HL-60/S4 (cell line): ENCODE measurements around the gene PCCA.
"Not testable (repeated sequence)": the region's sequence is repeated elsewhere in the genome, so short reads cannot be mapped to it uniquely, and the experiment has no call there.

ENCODE experiments used
- in situ Hi-C: fragments of 300-500 bp; cut with MboI; formaldehyde crosslinking; loops from 2 replicates; pipeline ENCODE4 v1.14.3; 2022; ENCODE audit warnings: low sequenced_read_pairs

Gene PCCA

GRCh38 chr13:100088644-100089464, at the start of gene PCCA:
PCCA (plus strand) TSS chr13:100089093; CDS start chr13:100089121, 28 bp downstream.
- in situ Hi-C loops = no loop called here

GRCh38 chr13:100039740-100040139, 49.2 kb upstream of the PCCA start:
- in situ Hi-C loops = no loop called here

- in situ Hi-C loops = no loop called here
Observed at GRCh38 chr13:100040196-100040595, 48.7 kb upstream of the PCCA start.

- in situ Hi-C loops = no loop called here
Observed at GRCh38 chr13:100044936-100045335, 44.0 kb upstream of the PCCA start.

GRCh38 chr13:100045355-100045754, 43.5 kb upstream of the PCCA start:
- in situ Hi-C loops = no loop called here

GRCh38 chr13:100051070-100051469, 37.8 kb upstream of the PCCA start:
- in situ Hi-C loops = no loop called here

GRCh38 chr13:100059827-100060226, 29.1 kb upstream of the PCCA start:
- in situ Hi-C loops = no loop called here

GRCh38 chr13:100063333-100063732, 25.6 kb upstream of the PCCA start:
- in situ Hi-C loops = no loop called here

- in situ Hi-C loops = no loop called here
Observed at GRCh38 chr13:100063906-100064305, 25.0 kb upstream of the PCCA start.

GRCh38 chr13:100068133-100068931, 20.6 kb upstream of the PCCA start:
- in situ Hi-C loops = no loop called here

GRCh38 chr13:100069278-100069677, 19.6 kb upstream of the PCCA start:
- in situ Hi-C loops = no loop called here

GRCh38 chr13:100075700-100076587, 12.9 kb upstream of the PCCA start:
- in situ Hi-C loops = no loop called here

GRCh38 chr13:100079003-100079402, 9.9 kb upstream of the PCCA start:
- in situ Hi-C loops = not testable (repeated sequence)

GRCh38 chr13:100083401-100083800, 5.5 kb upstream of the PCCA start:
- in situ Hi-C loops = not testable (repeated sequence)

GRCh38 chr13:100088273-100088643, 635 bp upstream of the PCCA start:
- in situ Hi-C loops = no loop called here

- in situ Hi-C loops = no loop called here
Observed at GRCh38 chr13:100089465-100090032, 656 bp downstream of the PCCA start.

- in situ Hi-C loops = no loop called here
Observed at GRCh38 chr13:100090861-100091260, 2.0 kb downstream of the PCCA start.

GRCh38 chr13:100091391-100091790, 2.5 kb downstream of the PCCA start:
- in situ Hi-C loops = no loop called here

GRCh38 chr13:100092273-100092672, 3.4 kb downstream of the PCCA start:
- in situ Hi-C loops = not testable (repeated sequence)

- in situ Hi-C loops = no loop called here
Observed at GRCh38 chr13:100095498-100095897, 6.6 kb downstream of the PCCA start.

- in situ Hi-C loops = no loop called here
Observed at GRCh38 chr13:100096526-100096925, 7.6 kb downstream of the PCCA start.
